SK-N-MC (cell line): Measurements from ENCODE around the gene GPR39.

Experiments
- DNase-seq: peaks from one replicate; pipeline ENCODE4 v3.0.0-alpha.2; 2011; ENCODE audit warnings: low read depth, low spot score
- H3K27ac ChIP-seq: fragments of 200-600 bp; sonication (generic); 2 replicates; pipeline ENCODE4 v1.5.1; 2016; ENCODE audit warnings: mixed run types
- H3K36me3 ChIP-seq: fragments of 200-600 bp; sonication (generic); 2 replicates; pipeline ENCODE4 v1.6.1; 2017; ENCODE audit warnings: antibody characterized with exemption, low read length, mixed read lengths; ENCODE audit not compliant: insufficient read depth
- H3K4me3 ChIP-seq: fragments of 200-600 bp; sonication (generic); 2 replicates; pipeline ENCODE4 v1.5.1; 2016
- H3K9ac ChIP-seq: fragments of 200-600 bp; sonication (generic); 2 replicates; pipeline ENCODE4 v1.8.0; 2017; ENCODE audit warnings: mixed run types, mixed read lengths; ENCODE audit not compliant: insufficient read length
- H3K9me3 ChIP-seq: fragments of 200-600 bp; sonication (generic); 2 replicates; pipeline ENCODE4 v1.6.1; 2017; ENCODE audit warnings: low read depth, mild to moderate bottlenecking, antibody characterized with exemption, low read length, moderate library complexity, mixed read lengths
- EZH2 ChIP-seq: fragments of 200-600 bp; sonication (generic); IDR thresholded peaks from one replicate; pipeline ENCODE4 v1.6.1; 2017; ENCODE audit warnings: antibody characterized with exemption
- FOXP2 ChIP-seq: optimal IDR thresholded peaks from 2 replicates; pipeline ENCODE3; 2011; ENCODE audit warnings: mild to moderate bottlenecking, moderate library complexity; ENCODE audit not compliant: insufficient read depth; ENCODE audit errors: extremely low read length, control extremely low read depth
- POLR2AphosphoS5 ChIP-seq: IDR thresholded peaks from 2 replicates; pipeline ENCODE4 v1.6.1; 2012; ENCODE audit warnings: mild to moderate bottlenecking, low read depth, low read length, borderline replicate concordance

The GPR39 gene

GRCh38 chr2:132560562-132560961 lies 144.0 kb downstream of the GPR39 start:
- DNase-seq, result no peak
- TF ChIP-seq POLR2AphosphoS5 (no peak), FOXP2 (no peak), EZH2 (no peak)
- H3K27ac ChIP-seq, result no peak overlapping the region
- no peak overlapping the region for H3K9ac ChIP-seq
- H3K36me3 ChIP-seq, result no peaks in the 10 kb centered on the region
- no peaks in the 10 kb centered on the region for H3K9me3 ChIP-seq
- H3K4me3 ChIP-seq, result no peak overlapping the region

- Histone ChIP-seq H3K36me3 (no peaks in the 10 kb centered on the region), H3K9me3 (no peaks in the 10 kb centered on the region), H3K27ac (no peak overlapping the region), H3K4me3 (no peak overlapping the region), H3K9ac (no peak overlapping the region)
- TF ChIP-seq EZH2 (no peak), POLR2AphosphoS5 (no peak), FOXP2 (no peak)
- no peak for DNase-seq
Observed at GRCh38 chr2:132562245-132562644, 145.6 kb downstream of the GPR39 start.

- Histone ChIP-seq H3K36me3 (no peaks in the 10 kb centered on the region), H3K9me3 (no peaks in the 10 kb centered on the region), H3K27ac (no peak overlapping the region), H3K9ac (no peak overlapping the region), H3K4me3 (no peak overlapping the region)
- no peak for DNase-seq
- TF ChIP-seq EZH2, result no peak
- no peak for TF ChIP-seq POLR2AphosphoS5
- no peak for TF ChIP-seq FOXP2
Observed at GRCh38 chr2:132564065-132564464, 147.5 kb downstream of the GPR39 start.

GRCh38 chr2:132566379-132566778 lies 149.8 kb downstream of the GPR39 start:
- no peak for DNase-seq
- Histone ChIP-seq H3K27ac (no peak overlapping the region), H3K36me3 (no peaks in the 10 kb centered on the region), H3K4me3 (no peak overlapping the region), H3K9me3 (no peaks in the 10 kb centered on the region), H3K9ac (no peak overlapping the region)
- TF ChIP-seq FOXP2, result no peak
- TF ChIP-seq POLR2AphosphoS5, result no peak
- TF ChIP-seq EZH2, result no peak

GRCh38 chr2:132567682-132568081 lies 151.1 kb downstream of the GPR39 start:
- Histone ChIP-seq H3K9ac (no peak overlapping the region), H3K9me3 (no peaks in the 10 kb centered on the region), H3K36me3 (no peaks in the 10 kb centered on the region), H3K4me3 (no peak overlapping the region), H3K27ac (no peak overlapping the region)
- no peak for DNase-seq
- TF ChIP-seq FOXP2 (no peak), EZH2 (no peak), POLR2AphosphoS5 (no peak)

- H3K4me3 ChIP-seq, result no peak overlapping the region
- no peaks in the 10 kb centered on the region for H3K9me3 ChIP-seq
- H3K9ac ChIP-seq, result no peak overlapping the region
- no peak for DNase-seq
- no peaks in the 10 kb centered on the region for H3K36me3 ChIP-seq
- H3K27ac ChIP-seq, result no peak overlapping the region
- TF ChIP-seq EZH2 (no peak), POLR2AphosphoS5 (no peak), FOXP2 (no peak)
Observed at GRCh38 chr2:132568656-132569055, 152.1 kb downstream of the GPR39 start.

- DNase-seq, result no peak
- TF ChIP-seq FOXP2 (no peak), EZH2 (no peak), POLR2AphosphoS5 (no peak)
- H3K9me3 ChIP-seq, result no peaks in the 10 kb centered on the region
- H3K36me3 ChIP-seq, result no peaks in the 10 kb centered on the region
- H3K4me3 ChIP-seq, result no peak overlapping the region
- H3K27ac ChIP-seq, result no peak overlapping the region
- H3K9ac ChIP-seq, result no peak overlapping the region
Observed at GRCh38 chr2:132573444-132574007, 156.9 kb downstream of the GPR39 start.

GRCh38 chr2:132577686-132578085 lies 161.1 kb downstream of the GPR39 start:
- Histone ChIP-seq H3K9ac (no peak overlapping the region), H3K9me3 (no peaks in the 10 kb centered on the region), H3K27ac (peak overlapping the region; percentile 47; the same call in 1 of the 2 replicates), H3K36me3 (no peaks in the 10 kb centered on the region), H3K4me3 (no peak overlapping the region)
- no peak for DNase-seq
- TF ChIP-seq FOXP2 (no peak), POLR2AphosphoS5 (no peak), EZH2 (no peak)

- Histone ChIP-seq H3K27ac (no peak overlapping the region), H3K4me3 (no peak overlapping the region), H3K9me3 (no peaks in the 10 kb centered on the region), H3K9ac (no peak overlapping the region), H3K36me3 (no peaks in the 10 kb centered on the region)
- TF ChIP-seq FOXP2 (no peak), EZH2 (no peak), POLR2AphosphoS5 (no peak)
- DNase-seq, result no peak
Observed at GRCh38 chr2:132581591-132581990, 165.0 kb downstream of the GPR39 start.
